Activated CD4-positive, alpha-beta T cell treated with anti-CD3 and anti-CD28 coated beads, Interleukin-2, amount 50 U/mL, for 4 hours (primary cell): ENCODE data around the gene AMMECR1.
A peak's percentile ranks its signal among the peaks of the same experiment; 100 is the strongest.
"Not testable (repeated sequence)": the region's sequence is repeated elsewhere in the genome, so short reads cannot be mapped to it uniquely, and the experiment has no call there.

ENCODE experiments used
- DNase-seq, 2 experiments: peaks; one replicate each; pipeline ENCODE4 v3.0.0-alpha.2; 2020

AMMECR1 gene

DNA sequence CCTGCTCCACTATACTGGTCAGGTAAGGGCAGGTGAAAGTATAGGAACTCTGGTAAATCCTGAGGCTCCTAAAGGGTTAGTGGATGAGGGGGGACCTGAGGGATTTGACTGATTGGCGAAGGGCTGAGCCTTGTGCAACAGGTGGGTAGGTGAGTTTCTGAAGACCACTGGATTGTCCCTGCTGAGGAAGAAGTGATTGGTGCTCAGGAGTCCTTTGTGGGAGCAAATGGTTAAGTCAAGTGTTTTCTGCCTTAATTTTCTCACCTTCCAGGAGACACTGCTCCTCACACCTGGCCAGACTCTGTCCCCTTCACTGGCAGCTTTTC lies 156.6 kb downstream of the AMMECR1 start:
- no peak for DNase-seq

DNA sequence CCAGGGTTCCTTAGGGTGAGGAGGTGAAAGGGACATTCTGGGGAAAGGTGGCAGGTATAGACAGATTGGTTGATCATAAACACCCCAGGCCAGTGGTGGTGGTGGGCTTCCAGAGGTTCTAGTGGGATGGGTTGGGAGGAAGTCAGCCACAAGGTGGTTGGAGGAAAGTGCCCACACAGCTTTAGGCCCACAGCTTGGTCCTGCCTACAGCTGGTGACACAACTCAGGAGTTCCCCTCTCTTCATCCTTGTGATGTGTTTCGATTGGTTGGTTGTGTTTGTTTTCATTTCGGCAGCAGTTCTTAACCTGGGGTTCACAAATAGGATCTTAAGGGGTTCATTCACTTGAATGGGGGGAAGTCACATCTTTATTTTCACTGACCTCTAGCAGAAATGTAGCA lies 158.0 kb downstream of the AMMECR1 start:
- DNase-seq: no peak

DNA sequence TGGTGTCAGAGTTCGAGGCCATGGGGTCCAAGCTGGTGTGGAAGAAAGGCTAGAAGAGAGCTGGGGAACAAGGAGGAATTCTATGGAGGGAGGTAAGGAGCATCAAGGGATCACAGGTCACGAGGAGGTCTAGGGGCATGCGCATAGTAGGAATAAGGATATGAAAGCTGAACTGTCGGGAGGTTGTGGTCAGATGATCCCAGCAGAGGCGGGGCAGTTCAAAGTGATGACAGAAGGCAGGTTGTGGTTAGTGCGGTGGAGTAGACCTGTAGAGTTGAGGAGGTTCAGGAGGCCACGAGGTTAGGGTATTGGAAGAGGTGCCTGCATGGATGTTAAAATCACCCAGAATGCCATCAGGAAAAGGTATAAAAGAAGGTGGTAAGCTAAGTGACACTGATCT lies 158.7 kb downstream of the AMMECR1 start:
- DNase-seq: no peak

DNA sequence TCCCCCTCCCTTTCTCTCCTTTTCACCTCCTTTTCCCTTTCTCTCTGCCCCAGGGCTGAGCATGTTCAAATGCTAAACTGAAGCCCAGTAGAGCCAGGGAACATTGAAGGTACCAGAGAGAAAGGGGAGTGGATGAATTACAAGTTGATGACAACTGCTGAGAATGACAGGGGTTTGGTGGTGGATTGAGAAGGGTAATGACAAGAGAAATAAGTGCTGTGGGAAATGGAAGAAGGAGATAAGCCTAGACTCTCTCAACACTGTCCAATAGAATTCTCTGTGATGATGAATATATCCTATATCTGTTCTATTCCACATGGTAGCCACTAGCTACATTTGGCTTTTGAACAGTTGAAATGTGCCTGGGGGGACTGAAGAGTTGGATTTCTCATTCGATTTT lies 160.4 kb downstream of the AMMECR1 start:
- no peak for DNase-seq

DNA sequence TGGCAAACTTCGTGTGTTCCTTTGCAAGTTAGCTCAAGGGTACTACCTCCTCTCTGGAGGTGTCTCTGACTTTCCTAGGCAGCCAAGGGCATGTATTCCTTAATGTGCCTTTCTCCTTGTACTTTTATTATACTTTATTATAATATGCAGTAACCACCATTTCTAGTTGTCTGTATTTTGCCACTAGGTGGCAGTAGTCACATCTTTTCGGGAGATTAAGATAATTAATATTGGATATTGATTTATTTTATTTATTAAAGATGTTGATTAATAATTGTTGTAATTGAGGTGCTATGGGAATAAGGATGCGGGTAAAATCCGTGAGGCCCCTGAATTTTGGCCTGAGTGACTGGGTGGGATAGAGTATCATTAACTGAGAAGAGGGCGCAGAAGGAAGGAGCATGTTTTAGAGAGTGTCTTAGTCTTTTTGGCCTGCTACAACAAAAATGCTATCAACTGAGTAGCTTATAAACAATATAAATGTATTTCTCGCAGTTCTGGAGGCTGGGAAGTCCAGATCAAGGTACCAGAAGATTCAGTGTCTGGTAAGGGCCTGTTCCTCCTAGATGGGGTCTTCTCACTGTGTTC lies 161.6 kb downstream of the AMMECR1 start:
- DNase-seq: no peak

DNA sequence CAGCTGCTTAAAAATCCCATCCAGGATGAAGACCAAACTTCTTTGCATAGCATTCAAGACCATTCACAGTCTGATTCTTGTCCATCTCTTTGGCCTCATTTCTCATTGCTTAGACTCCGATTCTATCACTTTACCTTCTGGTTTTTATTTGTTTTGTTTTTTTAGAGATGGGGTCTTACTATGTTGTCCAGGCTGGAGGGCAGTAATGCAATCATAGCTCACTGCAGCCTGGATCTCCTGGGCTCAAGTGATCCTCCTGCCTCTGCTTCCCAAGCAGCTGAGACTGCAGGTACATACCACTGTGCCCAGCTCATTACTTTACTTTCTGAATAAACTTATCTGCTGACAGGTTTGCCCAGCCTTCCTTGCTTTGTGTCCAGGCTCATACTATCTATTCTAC lies 162.1 kb downstream of the AMMECR1 start:
- no peak for DNase-seq

DNA sequence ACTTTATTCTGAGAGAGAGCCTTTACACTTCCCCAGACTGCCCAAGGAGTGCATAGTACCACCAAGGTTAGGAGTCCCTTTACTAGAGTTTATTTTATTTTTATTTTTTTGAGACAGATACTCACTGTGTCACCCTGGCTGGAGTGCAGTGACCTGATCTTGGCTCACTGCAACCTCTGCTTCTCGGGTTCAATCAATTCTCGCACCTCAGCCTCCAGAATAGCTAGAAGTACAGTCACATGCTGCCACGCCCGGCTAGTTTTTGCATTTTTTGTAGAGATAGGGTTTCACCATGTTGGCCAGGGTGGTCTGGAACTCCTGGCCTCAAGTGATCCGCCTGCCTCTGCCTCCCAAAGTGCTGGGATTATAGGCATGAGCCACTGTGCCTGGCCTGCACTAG lies 163.6 kb downstream of the AMMECR1 start:
- DNase-seq: not testable (repeated sequence)

DNA sequence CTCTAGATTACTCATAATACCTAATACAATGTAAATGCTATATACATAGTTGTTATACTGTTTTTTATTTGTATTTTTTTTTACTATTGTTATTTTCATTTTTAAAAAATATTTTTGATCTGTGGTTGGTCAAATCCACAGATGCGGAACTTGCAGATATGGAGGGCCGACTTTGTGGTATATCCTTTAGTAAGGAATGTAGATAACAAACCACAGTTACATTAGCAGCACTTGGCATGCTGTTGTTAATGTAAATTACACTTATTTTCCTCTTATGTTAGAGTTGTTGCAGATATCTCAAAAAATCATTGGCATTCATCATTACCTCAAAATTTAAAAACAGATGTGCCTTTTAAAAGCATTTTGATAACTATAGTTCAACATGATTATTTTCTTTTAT lies 164.0 kb downstream of the AMMECR1 start:
- no peak for DNase-seq

DNA sequence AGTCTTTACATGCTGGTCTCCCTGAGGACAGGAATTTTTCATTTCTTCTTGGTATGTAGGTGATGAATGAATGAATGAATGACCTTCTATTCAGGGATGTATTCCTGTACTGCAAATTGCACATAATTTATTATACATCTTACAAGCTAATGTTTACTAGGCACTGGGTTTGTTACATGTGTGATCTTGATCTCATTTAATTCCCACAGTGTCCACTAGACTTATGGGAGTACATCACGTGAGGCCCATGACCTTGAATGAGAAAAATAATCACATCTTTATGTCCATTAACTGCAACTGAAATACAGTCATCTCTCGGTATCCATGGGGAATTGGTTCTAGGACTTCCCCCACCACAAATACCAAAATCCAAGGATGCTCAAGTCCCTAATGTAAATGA lies 164.6 kb downstream of the AMMECR1 start:
- no peak for DNase-seq

DNA sequence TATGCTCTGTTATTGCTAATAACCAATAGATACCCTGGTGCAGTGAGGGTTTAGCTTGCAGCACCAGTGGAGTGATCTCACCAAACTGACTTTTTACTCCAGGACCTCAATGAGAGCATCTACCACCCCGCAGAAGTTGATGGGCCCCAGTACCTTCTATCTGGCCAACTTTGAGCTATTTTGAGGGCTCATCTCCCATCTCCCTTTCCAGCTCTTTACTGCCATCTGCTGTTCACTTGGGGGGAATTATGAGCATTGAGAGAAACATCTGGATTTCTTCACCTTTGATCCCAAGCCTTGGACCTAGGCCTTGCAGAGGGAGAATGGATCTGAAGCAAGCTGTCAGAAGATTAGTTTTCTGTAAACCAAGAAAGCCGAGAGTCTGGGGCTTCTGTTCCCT lies 171.4 kb downstream of the AMMECR1 start:
- peak in 1 of 2 experiments; percentile 5 for DNase-seq

DNA sequence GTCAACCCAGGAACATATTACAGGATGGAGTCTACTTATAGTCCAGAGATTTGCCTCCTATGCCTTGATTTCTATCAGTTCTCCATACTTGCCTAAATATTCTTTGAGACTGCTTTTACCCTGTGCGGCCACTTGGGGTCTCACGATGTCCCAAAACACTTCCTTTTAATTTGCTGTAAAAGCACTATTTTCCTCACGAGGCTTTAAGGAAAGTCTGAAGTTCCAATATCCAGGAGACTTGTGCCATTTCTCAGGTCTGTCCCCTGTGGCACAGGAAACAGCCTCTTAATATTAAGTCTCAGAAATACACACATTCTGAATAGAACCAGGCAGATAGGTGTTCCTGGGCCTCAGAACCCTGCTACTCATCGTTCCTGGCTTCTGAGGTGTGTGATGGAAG lies 172.0 kb downstream of the AMMECR1 start:
- DNase-seq: peak in 1 of 2 experiments; percentile 8

DNA sequence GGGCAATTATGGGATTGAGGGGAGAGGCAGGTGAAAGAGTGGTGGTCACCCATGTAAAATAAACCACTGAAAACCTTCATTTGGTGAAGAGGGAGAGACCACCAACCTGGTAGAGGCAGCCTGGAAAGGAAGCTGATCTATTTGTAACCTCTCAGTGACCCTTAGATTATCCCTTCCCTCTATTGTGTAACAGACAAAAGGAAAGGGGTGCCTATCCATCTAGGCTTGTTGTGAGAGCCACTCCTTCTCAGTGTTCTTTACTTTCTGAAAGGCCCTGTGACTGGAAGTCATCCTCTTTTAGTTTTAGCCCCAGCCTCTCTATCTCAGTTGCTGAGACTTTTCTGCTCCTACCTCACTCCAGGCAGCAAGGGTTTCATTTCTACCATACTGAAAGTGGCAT lies 172.6 kb downstream of the AMMECR1 start:
- no peak for DNase-seq
